Transverse colon (tissue), 4 donors: ENCODE data around the gene ADAMTSL4. TPM values are rescaled to one million over a fixed set of nuclear protein-coding genes. Genes with fewer than 3 reads are reported as not detected.

ENCODE experiments used
- DNase-seq: peaks from one replicate; pipeline ENCODE4 v3.0.0-alpha.2; 2019
- H3K27ac ChIP-seq, 4 donors: fragments of 200-600 bp; sonication (generic); 2 replicates each; pipeline ENCODE4 v1.5.1; 2016 to 2018; ENCODE audit warnings: inconsistent platforms in 4 of 4
- H3K27me3 ChIP-seq: fragments of 200-600 bp; sonication (generic); 2 replicates; pipeline ENCODE4 v1.5.1; 2017; ENCODE audit warnings: inconsistent platforms
- H3K36me3 ChIP-seq, 4 donors: fragments of 200-600 bp; sonication (generic); 2 replicates each; pipeline ENCODE4 v1.5.1; 2017 to 2019; ENCODE audit warnings: inconsistent platforms in 4 of 4
- H3K4me1 ChIP-seq, 4 donors: fragments of 200-600 bp; sonication (generic); 2 replicates each; pipeline ENCODE4 v1.5.1; 2017 to 2020; ENCODE audit warnings: inconsistent platforms in 4 of 4
- H3K4me3 ChIP-seq, 4 donors: fragments of 200-600 bp; sonication (generic); 1 replicate in 1 of 4; 2 replicates in 3 of 4; pipeline versions ENCODE4 v1.5.1 to v1.6.1; 2017 to 2019; ENCODE audit warnings: inconsistent platforms in 4 of 4
- H3K9me3 ChIP-seq, 2 donors: fragments of 200-600 bp; sonication (generic); 2 replicates each; pipeline ENCODE4 v1.5.1; 2017 to 2019; ENCODE audit warnings: inconsistent platforms in 2 of 2
- CTCF ChIP-seq, 5 experiments: fragments of 200-600 bp in 3 of 5; fragments of 450-650 bp in 2 of 5; sonication (generic) in 3 of 5; IDR thresholded peaks; 1 replicate in 2 of 5; 2 replicates in 3 of 5; pipeline ENCODE4 v1.5.1; 2016 to 2017; ENCODE audit warnings: antibody characterized with exemption in 5 of 5, inconsistent platforms in 3 of 5, mild to moderate bottlenecking in 2 of 5, moderate library complexity in 1 of 5
- EP300 ChIP-seq: sonication (generic); formaldehyde crosslinking; IDR thresholded peaks from one replicate; pipeline ENCODE4 v1.6.1; 2017; ENCODE audit warnings: antibody characterized with exemption, low read depth
- POLR2A ChIP-seq: fragments of 450-650 bp; IDR thresholded peaks from one replicate; pipeline ENCODE4 v1.6.1; 2016; ENCODE audit warnings: antibody characterized with exemption, mild to moderate bottlenecking, moderate library complexity
- POLR2AphosphoS5 ChIP-seq, 3 donors: sonication (generic); formaldehyde crosslinking; IDR thresholded peaks; one replicate each; pipeline ENCODE4 v1.6.1; 2016; ENCODE audit warnings: antibody characterized with exemption in 3 of 3
- WGBS, 2 donors: methylation state at CpG; one replicate each; pipeline ENCODE4 v1.1.5; 2018; ENCODE audit warnings: low coverage in 1 of 2; 5-methylcytosine and 5-hydroxymethylcytosine counted together
- in situ Hi-C, 4 donors: fragments of 200-750 bp; cut with MboI; loops; one replicate each; pipeline versions ENCODE4 v1.15.0 to v1.15.1; 2017; ENCODE audit warnings: low sequenced_read_pairs in 3 of 4, low pct_ligation_motif_present in 1 of 4, low pct_unique_long_range_greater_than_20kb in 1 of 4
- intact Hi-C: fragments of 100-400 bp; cut with DNase I; formaldehyde crosslinking; loops from one replicate; pipeline ENCODE4 v1.15.1; 2023; ENCODE audit warnings: low total_unique reads
- total RNA-seq, 4 donors: library from RNA; depleted of rRNA; stranded (reverse); fragments of >200 nt; gene quantifications; one replicate each; pipeline ENCODE4 v1.1.0, GENCODE V29; 2016

ADAMTSL4 gene
- total RNA-seq, 4 donors from 2014 or later: 7.2 to 26.2 (median 16.3) TPM

- Histone ChIP-seq H3K9me3 (no peaks in the 10 kb centered on the region), H3K27me3 (no peaks in the 10 kb centered on the region), H3K36me3 (no peaks in the 10 kb centered on the region), H3K4me3 (peak overlapping the region in 2 of 4 donors; percentile 42 to 61), H3K4me1 (peaks cover 37 to 61% (median 55%) of the 10 kb centered on the region in 4 donors), H3K27ac (peak overlapping the region; percentile 98 to 99 (median 98))
- TF ChIP-seq EP300 (no peak), POLR2A (no peak), CTCF (IDR thresholded peaks at IDR 0.05) (peak; percentile 90 to 97 (median 95)), POLR2AphosphoS5 (IDR thresholded peaks at IDR 0.05) (peak in 2 of 3 donors; percentile 5 to 32)
- intact Hi-C loops: loop anchor here (2.0 to 5.0 kb wide), 2 partner anchors 17 to 57 kb away; no protein-coding TSS in a partner anchor
- peak; percentile 85 for DNase-seq
- WGBS, 2 donors: 14% methylated on average over 9 of the region's 9 CpGs; no CpG with 5 or more reads in 1 of the 2 donors
- in situ Hi-C loops: loop anchor here in 1 of 4 donors (10.0 kb wide), 1 partner anchor 55 kb away; no protein-coding TSS in a partner anchor
Measured at GRCh38 chr1:150560011-150560438, 10.8 kb downstream of the ADAMTSL4 start.

DNA sequence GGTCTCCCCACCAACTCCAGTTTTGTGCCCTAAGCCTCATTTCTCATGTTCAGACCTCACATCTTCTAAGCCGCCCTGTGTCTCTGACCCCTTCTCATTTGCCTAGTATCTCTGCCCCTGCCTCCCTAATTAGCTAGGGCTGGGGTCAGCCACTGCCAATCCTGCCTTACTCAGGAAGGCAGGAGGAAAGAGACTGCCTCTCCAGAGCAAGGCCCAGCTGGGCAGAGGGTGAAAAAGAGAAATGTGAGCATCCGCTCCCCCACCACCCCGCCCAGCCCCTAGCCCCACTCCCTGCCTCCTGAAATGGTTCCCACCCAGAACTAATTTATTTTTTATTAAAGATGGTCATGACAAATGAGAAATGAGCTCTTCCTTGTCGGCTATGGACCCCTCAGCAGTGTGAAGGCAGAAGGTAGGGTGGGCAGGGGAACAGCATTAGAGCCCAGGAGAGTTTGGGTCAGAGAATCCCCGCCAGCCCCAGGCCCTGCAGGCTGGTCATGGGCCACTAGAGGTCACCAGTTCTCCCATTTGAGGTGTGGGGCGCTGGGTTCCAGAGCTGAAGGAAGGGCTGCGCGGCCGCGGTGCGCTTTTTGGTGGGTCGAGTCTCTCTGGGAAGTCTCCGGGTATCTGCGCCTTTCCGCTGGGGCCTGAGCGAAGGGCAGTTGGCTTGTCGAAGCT, 11.5 kb downstream of the ADAMTSL4 start:
- Histone ChIP-seq H3K27ac (peak overlapping the region; percentile 98 to 99 (median 98)), H3K27me3 (no peaks in the 10 kb centered on the region), H3K4me3 (peak overlapping the region; percentile 36 to 61 (median 40)), H3K36me3 (no peaks in the 10 kb centered on the region), H3K9me3 (no peaks in the 10 kb centered on the region), H3K4me1 (peaks cover 44 to 67% (median 62%) of the 10 kb centered on the region in 4 donors)
- in situ Hi-C loops: loop anchor here in 1 of 4 donors (10.0 kb wide), 1 partner anchor 54 kb away; no protein-coding TSS in a partner anchor
- intact Hi-C loops: loop anchor here (2.0 to 5.0 kb wide), 2 partner anchors 16 to 57 kb away; no protein-coding TSS in a partner anchor
- DNase-seq: peak; percentile 92
- no peak for TF ChIP-seq EP300
- TF ChIP-seq POLR2A: no peak
- TF ChIP-seq CTCF (IDR thresholded peaks at IDR 0.05): peak; percentile 83 to 94 (median 90)
- TF ChIP-seq POLR2AphosphoS5 (IDR thresholded peaks at IDR 0.05): no peak
- WGBS, 2 donors: 15 to 50% methylated on average over 1 to 17 of the region's 17 CpGs

GRCh38 chr1:150561254-150561973, 12.2 kb downstream of the ADAMTSL4 start:
- H3K27me3 ChIP-seq: no peaks in the 10 kb centered on the region
- in situ Hi-C loops: loop anchor here in 1 of 4 donors (10.0 kb wide), 1 partner anchor 53 kb away; no protein-coding TSS in a partner anchor
- H3K36me3 ChIP-seq: no peaks in the 10 kb centered on the region
- peaks cover 50 to 73% (median 68%) of the 10 kb centered on the region in 4 donors for H3K4me1 ChIP-seq
- intact Hi-C loops: loop anchor here (2.0 to 5.0 kb wide), 2 partner anchors 15 to 56 kb away; no protein-coding TSS in a partner anchor
- peak overlapping the region; percentile 36 to 61 (median 40) for H3K4me3 ChIP-seq
- H3K9me3 ChIP-seq: no peaks in the 10 kb centered on the region
- TF ChIP-seq POLR2AphosphoS5 (IDR thresholded peaks at IDR 0.05) (peak; percentile 98 to 99 (median 98)), CTCF (IDR thresholded peaks at IDR 0.05) (peak in 1 of 5 experiments; percentile 52), POLR2A (peak; percentile 96), EP300 (peak; percentile 91)
- peak; percentile 96 for DNase-seq
- H3K27ac ChIP-seq: peak overlapping the region; percentile 98 to 99 (median 98)
- 0 to 1% methylated on average over 3 to 32 of the region's 32 CpGs for WGBS, 2 donors
